ENCODE measurements around the gene SLCO3A1. TPM values are rescaled to one million over a fixed set of nuclear protein-coding genes. Genes with fewer than 3 reads are reported as not detected.

Gene SLCO3A1
- total and polyA plus RNA-seq, 10 donors: 7.5 to 79.5 (median 40.7) TPM

- Histone ChIP-seq H3K9me3 (no peaks in the 10 kb centered on the region), H3K27me3 (replicated peaks in 1 of 7) (no peaks in the 10 kb centered on the region), H3K4me1 (peaks cover 0 to 5% (median 0%) of the 10 kb centered on the region in 6 donors), H3K36me3 (no peaks in the 10 kb centered on the region), H3K4me3 (no peak overlapping the region), H3K27ac (no peak overlapping the region)
- intact Hi-C loops (cut with DNase I; ENCODE audit: low total_unique reads): no loop called here
- WGBS, 5 donors: 88 to 97% (median 94%) methylated on average over 5 of the region's 5 CpGs
- TF ChIP-seq POLR2A (IDR thresholded peaks at IDR 0.05) (no peak), POLR2AphosphoS5 (IDR thresholded peaks at IDR 0.05) (no peak), CTCF (IDR thresholded peaks at IDR 0.05 in 8 of 11, conservative IDR thresholded peaks at IDR 0.05 in 3 of 11) (no peak)
- DNase-seq: no peak
Measured at GRCh38 chr15:91821458-91821857, 32.0 kb upstream of the SLCO3A1 start.

GRCh38 chr15:91824256-91824655, 29.3 kb upstream of the SLCO3A1 start:
- no peaks in the 10 kb centered on the region for H3K27me3 ChIP-seq (replicated peaks in 1 of 7)
- no peak for DNase-seq
- no peak overlapping the region for H3K27ac ChIP-seq
- H3K9me3 ChIP-seq: no peaks in the 10 kb centered on the region
- intact Hi-C loops (cut with DNase I; ENCODE audit: low total_unique reads): no loop called here
- 62 to 95% (median 71%) methylated on average over 3 of the region's 3 CpGs for WGBS, 5 donors
- no peak for TF ChIP-seq CTCF (IDR thresholded peaks at IDR 0.05 in 8 of 11, conservative IDR thresholded peaks at IDR 0.05 in 3 of 11)
- no peak for TF ChIP-seq POLR2A (IDR thresholded peaks at IDR 0.05)
- no peak for TF ChIP-seq POLR2AphosphoS5 (IDR thresholded peaks at IDR 0.05)
- H3K4me3 ChIP-seq: no peak overlapping the region
- peaks cover 0 to 5% (median 0%) of the 10 kb centered on the region in 6 donors for H3K4me1 ChIP-seq
- H3K36me3 ChIP-seq: no peaks in the 10 kb centered on the region

GRCh38 chr15:91826443-91826842, 27.1 kb upstream of the SLCO3A1 start:
- DNase-seq: no peak
- TF ChIP-seq POLR2A (IDR thresholded peaks at IDR 0.05) (no peak), POLR2AphosphoS5 (IDR thresholded peaks at IDR 0.05) (no peak), CTCF (IDR thresholded peaks at IDR 0.05 in 8 of 11, conservative IDR thresholded peaks at IDR 0.05 in 3 of 11) (no peak)
- Histone ChIP-seq H3K9me3 (no peaks in the 10 kb centered on the region), H3K4me1 (peaks cover 0 to 5% (median 0%) of the 10 kb centered on the region in 6 donors), H3K36me3 (no peaks in the 10 kb centered on the region), H3K27ac (no peak overlapping the region), H3K4me3 (no peak overlapping the region), H3K27me3 (replicated peaks in 1 of 7) (no peaks in the 10 kb centered on the region)
- intact Hi-C loops (cut with DNase I; ENCODE audit: low total_unique reads): no loop called here
- 40 to 58% (median 47%) methylated on average over 5 of the region's 5 CpGs for WGBS, 5 donors

GRCh38 chr15:91833056-91833455, 20.5 kb upstream of the SLCO3A1 start:
- Histone ChIP-seq H3K9me3 (no peaks in the 10 kb centered on the region), H3K4me1 (no peaks in the 10 kb centered on the region), H3K27me3 (replicated peaks in 1 of 7) (peaks cover 0 to 7% (median 0%) of the 10 kb centered on the region in 7 donors), H3K36me3 (no peaks in the 10 kb centered on the region), H3K4me3 (no peak overlapping the region), H3K27ac (no peak overlapping the region)
- no peak for DNase-seq
- TF ChIP-seq POLR2A (IDR thresholded peaks at IDR 0.05): no peak
- no peak for TF ChIP-seq CTCF (IDR thresholded peaks at IDR 0.05 in 8 of 11, conservative IDR thresholded peaks at IDR 0.05 in 3 of 11)
- no peak for TF ChIP-seq POLR2AphosphoS5 (IDR thresholded peaks at IDR 0.05)
- intact Hi-C loops (cut with DNase I; ENCODE audit: low total_unique reads): no loop called here
- 70 to 84% (median 79%) methylated on average over 2 of the region's 2 CpGs for WGBS, 5 donors
